HepG2 (cell line): Measurements from ENCODE around the gene RGR. TPM values are rescaled to one million over a fixed set of nuclear protein-coding genes. Genes with fewer than 3 reads are reported as not detected.
A peak's percentile ranks its signal among the peaks of the same experiment; 100 is the strongest.

Source experiments
- ADNP ChIP-seq: sonication (generic); formaldehyde crosslinking; IDR thresholded peaks from 2 replicates; pipeline ENCODE4 v1.4.0; 2020; ENCODE audit warnings: missing genetic modification reagents
- HHEX ChIP-seq: IDR thresholded peaks from 2 replicates; pipeline ENCODE4 v1.6.1; 2016; ENCODE audit warnings: control low read depth
- KMT2B ChIP-seq: IDR thresholded peaks from 2 replicates; pipeline ENCODE4 v1.6.1; 2016; ENCODE audit warnings: missing genetic modification reagents, missing compliant biosample characterization
- MAFK ChIP-seq, 2 experiments: IDR thresholded peaks in 1 of 2; conservative IDR thresholded peaks in 1 of 2; 2 replicates each; pipeline ENCODE4 v1.6.1; 2011; ENCODE audit warnings: improper control_type of control experiment in 2 of 2, low read length in 2 of 2
- NR2F2 ChIP-seq: IDR thresholded peaks from 2 replicates; pipeline ENCODE4 v1.6.1; 2012; ENCODE audit warnings: low read depth, inconsistent platforms, borderline replicate concordance
- SOX5 ChIP-seq: IDR thresholded peaks from 2 replicates; pipeline ENCODE4 v1.6.1; 2016; ENCODE audit warnings: borderline replicate concordance
- TAF15 ChIP-seq: fragments of 200-400 bp; formaldehyde crosslinking; IDR thresholded peaks from one replicate; pipeline ENCODE4 v1.6.1; 2018; ENCODE audit warnings: mild to moderate bottlenecking, low read depth, low read length; ENCODE audit not compliant: poor library complexity, severe bottlenecking
- THAP11 ChIP-seq: IDR thresholded peaks from 2 replicates; pipeline ENCODE4 v1.6.1; 2016; ENCODE audit warnings: missing biosample characterization, missing genetic modification reagents
- WIZ ChIP-seq: sonication (generic); formaldehyde crosslinking; IDR thresholded peaks from 2 replicates; pipeline ENCODE4 v1.5.1; 2020; ENCODE audit warnings: mild to moderate bottlenecking, missing genetic modification reagents
- XBP1 ChIP-seq: sonication (generic); formaldehyde crosslinking; IDR thresholded peaks from 2 replicates; pipeline ENCODE4 v1.5.0; 2020; ENCODE audit warnings: missing genetic modification reagents
- YEATS2 ChIP-seq: sonication (generic); formaldehyde crosslinking; IDR thresholded peaks from 2 replicates; pipeline ENCODE4 v1.4.0; 2020; ENCODE audit warnings: missing genetic modification reagents, borderline replicate concordance
- ZBTB1 ChIP-seq: sonication (generic); formaldehyde crosslinking; IDR thresholded peaks from 2 replicates; pipeline ENCODE4 v1.4.0; 2020; ENCODE audit warnings: missing genetic modification reagents, borderline replicate concordance
- ZNF124 ChIP-seq: sonication (generic); formaldehyde crosslinking; IDR thresholded peaks from 2 replicates; pipeline ENCODE4 v1.4.0; 2020; ENCODE audit warnings: missing genetic modification reagents
- ZNF563 ChIP-seq: sonication (generic); formaldehyde crosslinking; IDR thresholded peaks from 2 replicates; pipeline ENCODE4 v1.8.0; 2022; ENCODE audit warnings: mild to moderate bottlenecking, moderate library complexity, missing genetic modification reagents
- polyA plus RNA-seq, 8 experiments: library from polyadenylated mRNA; depleted of rRNA in 3 of 8; stranded (reverse) in 7 of 8; unstranded in 1 of 8; fragments of >200 nt; fragmentation: Illumina TruSeq in 4 of 8; extraction: Trizol in 4 of 8; gene quantifications; 2 replicates each; pipeline versions ENCODE4 v1.2.1 to v1.2.3, GENCODE V29; 2011 to 2016; ENCODE audit warnings: low read depth in 4 of 8, missing spikeins in 1 of 8, mixed read lengths in 1 of 8; ENCODE audit not compliant: insufficient read depth in 1 of 8
- total RNA-seq, 5 experiments: library from RNA; depleted of rRNA; stranded (reverse); fragments of >200 nt; fragmentation: Illumina TruSeq; extraction: Trizol; gene quantifications; 2 replicates each; pipeline ENCODE4 v1.2.3, GENCODE V29; 2016; ENCODE audit warnings: low read depth in 1 of 5
- TF ChIP-seq, protein P1 (sequence below): IDR thresholded peaks from 2 replicates; pipeline ENCODE4 v1.6.1; 2016; ENCODE audit warnings: low read depth, missing genetic modification reagents, missing compliant biosample characterization
- TF ChIP-seq, protein P2 (sequence below): sonication (generic); formaldehyde crosslinking; IDR thresholded peaks from 2 replicates; pipeline ENCODE4 v1.9.0; 2021; ENCODE audit warnings: missing genetic modification reagents, borderline replicate concordance
- TF ChIP-seq, protein P3 (sequence below): sonication (generic); formaldehyde crosslinking; IDR thresholded peaks from 2 replicates; pipeline ENCODE4 v1.4.0; 2020; ENCODE audit warnings: missing genetic modification reagents

The RGR gene
- total and polyA plus RNA-seq, 2 of the 13 experiments (the other 11 are each of a cell fraction or from before 2014, with no cell fraction given) = 0.69 to 0.71 TPM

DNA sequence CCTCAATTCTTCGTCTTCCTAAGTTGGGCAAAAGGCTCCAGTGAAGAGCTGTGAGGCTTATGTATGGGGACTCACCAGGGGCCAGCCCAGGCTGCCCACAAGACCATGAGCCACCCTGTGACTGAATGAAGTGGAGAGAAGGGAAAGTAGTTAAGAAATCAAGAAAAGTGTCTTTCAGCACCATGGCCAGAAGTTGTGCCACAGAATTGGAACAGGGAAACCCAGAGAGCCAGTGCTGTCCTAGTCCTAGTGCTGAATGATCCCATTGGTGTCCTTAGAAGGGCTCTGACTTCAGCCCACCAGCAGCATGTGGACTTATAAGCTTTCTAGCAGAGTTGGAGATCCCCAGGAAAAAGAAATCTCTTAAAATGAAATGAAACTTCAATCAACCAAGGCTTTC is 46.5 kb downstream of the RGR start (continued):
- peak; percentile 89 for TF ChIP-seq WIZ (CRISPR knock-in tag)
- TF ChIP-seq XBP1 = 0 out of 2 replicates have a peak, but pooled peaks have one; percentile 65
- TF ChIP-seq NR2F2 = no peak
- TF ChIP-seq TAF15 = no peak
- TF ChIP-seq THAP11 (CRISPR knock-in tag) = 0 out of 2 replicates have a peak, but pooled peaks have one; percentile 40
- no peak for TF ChIP-seq MAFK (conservative IDR thresholded peaks at IDR 0.05 in 1 of 2, IDR thresholded peaks at IDR 0.05 in 1 of 2; ENCODE audit: low read length in 2 of 2)
- no peak for TF ChIP-seq ZNF563
- TF ChIP-seq, protein P1, sequence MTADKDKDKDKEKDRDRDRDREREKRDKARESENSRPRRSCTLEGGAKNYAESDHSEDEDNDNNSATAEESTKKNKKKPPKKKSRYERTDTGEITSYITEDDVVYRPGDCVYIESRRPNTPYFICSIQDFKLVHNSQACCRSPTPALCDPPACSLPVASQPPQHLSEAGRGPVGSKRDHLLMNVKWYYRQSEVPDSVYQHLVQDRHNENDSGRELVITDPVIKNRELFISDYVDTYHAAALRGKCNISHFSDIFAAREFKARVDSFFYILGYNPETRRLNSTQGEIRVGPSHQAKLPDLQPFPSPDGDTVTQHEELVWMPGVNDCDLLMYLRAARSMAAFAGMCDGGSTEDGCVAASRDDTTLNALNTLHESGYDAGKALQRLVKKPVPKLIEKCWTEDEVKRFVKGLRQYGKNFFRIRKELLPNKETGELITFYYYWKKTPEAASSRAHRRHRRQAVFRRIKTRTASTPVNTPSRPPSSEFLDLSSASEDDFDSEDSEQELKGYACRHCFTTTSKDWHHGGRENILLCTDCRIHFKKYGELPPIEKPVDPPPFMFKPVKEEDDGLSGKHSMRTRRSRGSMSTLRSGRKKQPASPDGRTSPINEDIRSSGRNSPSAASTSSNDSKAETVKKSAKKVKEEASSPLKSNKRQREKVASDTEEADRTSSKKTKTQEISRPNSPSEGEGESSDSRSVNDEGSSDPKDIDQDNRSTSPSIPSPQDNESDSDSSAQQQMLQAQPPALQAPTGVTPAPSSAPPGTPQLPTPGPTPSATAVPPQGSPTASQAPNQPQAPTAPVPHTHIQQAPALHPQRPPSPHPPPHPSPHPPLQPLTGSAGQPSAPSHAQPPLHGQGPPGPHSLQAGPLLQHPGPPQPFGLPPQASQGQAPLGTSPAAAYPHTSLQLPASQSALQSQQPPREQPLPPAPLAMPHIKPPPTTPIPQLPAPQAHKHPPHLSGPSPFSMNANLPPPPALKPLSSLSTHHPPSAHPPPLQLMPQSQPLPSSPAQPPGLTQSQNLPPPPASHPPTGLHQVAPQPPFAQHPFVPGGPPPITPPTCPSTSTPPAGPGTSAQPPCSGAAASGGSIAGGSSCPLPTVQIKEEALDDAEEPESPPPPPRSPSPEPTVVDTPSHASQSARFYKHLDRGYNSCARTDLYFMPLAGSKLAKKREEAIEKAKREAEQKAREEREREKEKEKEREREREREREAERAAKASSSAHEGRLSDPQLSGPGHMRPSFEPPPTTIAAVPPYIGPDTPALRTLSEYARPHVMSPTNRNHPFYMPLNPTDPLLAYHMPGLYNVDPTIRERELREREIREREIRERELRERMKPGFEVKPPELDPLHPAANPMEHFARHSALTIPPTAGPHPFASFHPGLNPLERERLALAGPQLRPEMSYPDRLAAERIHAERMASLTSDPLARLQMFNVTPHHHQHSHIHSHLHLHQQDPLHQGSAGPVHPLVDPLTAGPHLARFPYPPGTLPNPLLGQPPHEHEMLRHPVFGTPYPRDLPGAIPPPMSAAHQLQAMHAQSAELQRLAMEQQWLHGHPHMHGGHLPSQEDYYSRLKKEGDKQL (CRISPR knock-in tag) = 0 out of 2 replicates have a peak, but pooled peaks have one; percentile 28
- TF ChIP-seq, protein P2, sequence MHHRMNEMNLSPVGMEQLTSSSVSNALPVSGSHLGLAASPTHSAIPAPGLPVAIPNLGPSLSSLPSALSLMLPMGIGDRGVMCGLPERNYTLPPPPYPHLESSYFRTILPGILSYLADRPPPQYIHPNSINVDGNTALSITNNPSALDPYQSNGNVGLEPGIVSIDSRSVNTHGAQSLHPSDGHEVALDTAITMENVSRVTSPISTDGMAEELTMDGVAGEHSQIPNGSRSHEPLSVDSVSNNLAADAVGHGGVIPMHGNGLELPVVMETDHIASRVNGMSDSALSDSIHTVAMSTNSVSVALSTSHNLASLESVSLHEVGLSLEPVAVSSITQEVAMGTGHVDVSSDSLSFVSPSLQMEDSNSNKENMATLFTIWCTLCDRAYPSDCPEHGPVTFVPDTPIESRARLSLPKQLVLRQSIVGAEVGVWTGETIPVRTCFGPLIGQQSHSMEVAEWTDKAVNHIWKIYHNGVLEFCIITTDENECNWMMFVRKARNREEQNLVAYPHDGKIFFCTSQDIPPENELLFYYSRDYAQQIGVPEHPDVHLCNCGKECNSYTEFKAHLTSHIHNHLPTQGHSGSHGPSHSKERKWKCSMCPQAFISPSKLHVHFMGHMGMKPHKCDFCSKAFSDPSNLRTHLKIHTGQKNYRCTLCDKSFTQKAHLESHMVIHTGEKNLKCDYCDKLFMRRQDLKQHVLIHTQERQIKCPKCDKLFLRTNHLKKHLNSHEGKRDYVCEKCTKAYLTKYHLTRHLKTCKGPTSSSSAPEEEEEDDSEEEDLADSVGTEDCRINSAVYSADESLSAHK = 0 out of 2 replicates have a peak, but pooled peaks have one; percentile 66
- peak; percentile 65; the same call in 1 of the 2 replicates for TF ChIP-seq YEATS2 (CRISPR knock-in tag)
- TF ChIP-seq ZBTB1 = peak; percentile 94; the same call in 1 of the 2 replicates
- no peak for TF ChIP-seq ADNP (CRISPR knock-in tag)
- TF ChIP-seq SOX5 (CRISPR knock-in tag) = 0 out of 2 replicates have a peak, but pooled peaks have one; percentile 15
- peak; percentile 74; the same call in 1 of the 2 replicates for TF ChIP-seq KMT2B
- TF ChIP-seq, protein P3, sequence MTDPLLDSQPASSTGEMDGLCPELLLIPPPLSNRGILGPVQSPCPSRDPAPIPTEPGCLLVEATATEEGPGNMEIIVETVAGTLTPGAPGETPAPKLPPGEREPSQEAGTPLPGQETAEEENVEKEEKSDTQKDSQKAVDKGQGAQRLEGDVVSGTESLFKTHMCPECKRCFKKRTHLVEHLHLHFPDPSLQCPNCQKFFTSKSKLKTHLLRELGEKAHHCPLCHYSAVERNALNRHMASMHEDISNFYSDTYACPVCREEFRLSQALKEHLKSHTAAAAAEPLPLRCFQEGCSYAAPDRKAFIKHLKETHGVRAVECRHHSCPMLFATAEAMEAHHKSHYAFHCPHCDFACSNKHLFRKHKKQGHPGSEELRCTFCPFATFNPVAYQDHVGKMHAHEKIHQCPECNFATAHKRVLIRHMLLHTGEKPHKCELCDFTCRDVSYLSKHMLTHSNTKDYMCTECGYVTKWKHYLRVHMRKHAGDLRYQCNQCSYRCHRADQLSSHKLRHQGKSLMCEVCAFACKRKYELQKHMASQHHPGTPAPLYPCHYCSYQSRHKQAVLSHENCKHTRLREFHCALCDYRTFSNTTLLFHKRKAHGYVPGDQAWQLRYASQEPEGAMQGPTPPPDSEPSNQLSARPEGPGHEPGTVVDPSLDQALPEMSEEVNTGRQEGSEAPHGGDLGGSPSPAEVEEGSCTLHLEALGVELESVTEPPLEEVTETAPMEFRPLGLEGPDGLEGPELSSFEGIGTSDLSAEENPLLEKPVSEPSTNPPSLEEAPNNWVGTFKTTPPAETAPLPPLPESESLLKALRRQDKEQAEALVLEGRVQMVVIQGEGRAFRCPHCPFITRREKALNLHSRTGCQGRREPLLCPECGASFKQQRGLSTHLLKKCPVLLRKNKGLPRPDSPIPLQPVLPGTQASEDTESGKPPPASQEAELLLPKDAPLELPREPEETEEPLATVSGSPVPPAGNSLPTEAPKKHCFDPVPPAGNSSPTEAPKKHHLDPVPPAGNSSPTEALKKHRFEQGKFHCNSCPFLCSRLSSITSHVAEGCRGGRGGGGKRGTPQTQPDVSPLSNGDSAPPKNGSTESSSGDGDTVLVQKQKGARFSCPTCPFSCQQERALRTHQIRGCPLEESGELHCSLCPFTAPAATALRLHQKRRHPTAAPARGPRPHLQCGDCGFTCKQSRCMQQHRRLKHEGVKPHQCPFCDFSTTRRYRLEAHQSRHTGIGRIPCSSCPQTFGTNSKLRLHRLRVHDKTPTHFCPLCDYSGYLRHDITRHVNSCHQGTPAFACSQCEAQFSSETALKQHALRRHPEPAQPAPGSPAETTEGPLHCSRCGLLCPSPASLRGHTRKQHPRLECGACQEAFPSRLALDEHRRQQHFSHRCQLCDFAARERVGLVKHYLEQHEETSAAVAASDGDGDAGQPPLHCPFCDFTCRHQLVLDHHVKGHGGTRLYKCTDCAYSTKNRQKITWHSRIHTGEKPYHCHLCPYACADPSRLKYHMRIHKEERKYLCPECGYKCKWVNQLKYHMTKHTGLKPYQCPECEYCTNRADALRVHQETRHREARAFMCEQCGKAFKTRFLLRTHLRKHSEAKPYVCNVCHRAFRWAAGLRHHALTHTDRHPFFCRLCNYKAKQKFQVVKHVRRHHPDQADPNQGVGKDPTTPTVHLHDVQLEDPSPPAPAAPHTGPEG (CRISPR knock-in tag) = 0 out of 2 replicates have a peak, but pooled peaks have one; percentile 31
- TF ChIP-seq ZNF124 (CRISPR knock-in tag) = peak; percentile 85; the same call in 1 of the 2 replicates
- TF ChIP-seq HHEX (CRISPR knock-in tag) = peak; percentile 17; the same call in 1 of the 2 replicates
